Hepatocyte (in vitro differentiated cells): ENCODE data around the gene SIM2.

Experiments used
- EZH2 ChIP-seq: fragments of 200-600 bp; sonication (generic); IDR thresholded peaks from 2 replicates; pipeline ENCODE4 v1.6.1; 2016; ENCODE audit warnings: antibody characterized with exemption, mild to moderate bottlenecking, borderline replicate concordance
- EZH2phosphoT487 ChIP-seq: fragments of 200-600 bp; sonication (generic); IDR thresholded peaks from one replicate; pipeline ENCODE4 v1.6.1; 2018; ENCODE audit warnings: antibody characterized with exemption, mild to moderate bottlenecking, low read depth, moderate library complexity; ENCODE audit not compliant: unreplicated experiment, severe bottlenecking
- TF ChIP-seq, protein P1 (sequence below): fragments of 200-600 bp; sonication (generic); IDR thresholded peaks from 2 replicates; pipeline ENCODE4 v1.5.1; 2016; ENCODE audit warnings: antibody characterized with exemption, mild to moderate bottlenecking; ENCODE audit not compliant: poor library complexity

DNA sequence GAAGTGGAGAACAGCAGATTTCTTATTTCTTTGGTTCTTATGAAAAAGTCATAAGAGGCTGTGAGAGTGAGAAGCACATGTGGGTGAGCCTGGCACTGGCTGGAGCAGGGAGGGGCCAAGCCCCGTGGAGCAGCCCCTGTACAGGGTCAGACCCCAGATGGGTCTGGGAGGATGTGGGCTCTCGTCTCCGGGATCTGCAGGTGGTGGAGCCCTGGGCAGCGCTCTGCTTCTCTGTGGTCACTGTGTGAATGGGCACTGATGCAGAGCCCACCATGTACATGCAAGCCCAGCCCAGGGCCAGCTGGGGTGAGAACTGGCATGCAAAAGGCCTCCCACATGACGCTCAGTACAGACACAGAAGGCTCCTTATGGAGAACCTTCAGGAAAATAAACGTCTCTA lies 67.6 kb downstream of the SIM2 start:
- TF ChIP-seq, protein P1, sequence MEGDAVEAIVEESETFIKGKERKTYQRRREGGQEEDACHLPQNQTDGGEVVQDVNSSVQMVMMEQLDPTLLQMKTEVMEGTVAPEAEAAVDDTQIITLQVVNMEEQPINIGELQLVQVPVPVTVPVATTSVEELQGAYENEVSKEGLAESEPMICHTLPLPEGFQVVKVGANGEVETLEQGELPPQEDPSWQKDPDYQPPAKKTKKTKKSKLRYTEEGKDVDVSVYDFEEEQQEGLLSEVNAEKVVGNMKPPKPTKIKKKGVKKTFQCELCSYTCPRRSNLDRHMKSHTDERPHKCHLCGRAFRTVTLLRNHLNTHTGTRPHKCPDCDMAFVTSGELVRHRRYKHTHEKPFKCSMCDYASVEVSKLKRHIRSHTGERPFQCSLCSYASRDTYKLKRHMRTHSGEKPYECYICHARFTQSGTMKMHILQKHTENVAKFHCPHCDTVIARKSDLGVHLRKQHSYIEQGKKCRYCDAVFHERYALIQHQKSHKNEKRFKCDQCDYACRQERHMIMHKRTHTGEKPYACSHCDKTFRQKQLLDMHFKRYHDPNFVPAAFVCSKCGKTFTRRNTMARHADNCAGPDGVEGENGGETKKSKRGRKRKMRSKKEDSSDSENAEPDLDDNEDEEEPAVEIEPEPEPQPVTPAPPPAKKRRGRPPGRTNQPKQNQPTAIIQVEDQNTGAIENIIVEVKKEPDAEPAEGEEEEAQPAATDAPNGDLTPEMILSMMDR = no peak
- TF ChIP-seq EZH2phosphoT487 (no peak), EZH2 (no peak)
